Measurements from ENCODE around the gene S100A16.
"Not testable (repeated sequence)": the region's sequence is repeated elsewhere in the genome, so short reads cannot be mapped to it uniquely, and the experiment has no call there.

S100A16 gene

GRCh38 chr1:153614189-153614900 lies 1.4 kb upstream of the S100A16 start:
- FAIRE-seq = no peak

- no peak for FAIRE-seq
Observed at GRCh38 chr1:153613406-153613805, 469 bp upstream of the S100A16 start.

- no peak for FAIRE-seq
Observed at GRCh38 chr1:153612111-153612754, 704 bp downstream of the S100A16 start.

- no peak for FAIRE-seq
Observed at GRCh38 chr1:153611356-153611755, 1.6 kb downstream of the S100A16 start.

- no peak for FAIRE-seq
Observed at GRCh38 chr1:153610811-153611301, 2.1 kb downstream of the S100A16 start.

- no peak for FAIRE-seq
Observed at GRCh38 chr1:153610334-153610733, 2.6 kb downstream of the S100A16 start.

GRCh38 chr1:153609585-153609907 lies 3.4 kb downstream of the S100A16 start:
- FAIRE-seq = no peak

- FAIRE-seq = no peak
Observed at GRCh38 chr1:153608742-153609584, 4.0 kb downstream of the S100A16 start.

- no peak for FAIRE-seq
Observed at GRCh38 chr1:153608089-153608682, 4.8 kb downstream of the S100A16 start.

- no peak for FAIRE-seq
Observed at GRCh38 chr1:153607381-153607780, 5.6 kb downstream of the S100A16 start.

- FAIRE-seq = no peak
Observed at GRCh38 chr1:153606194-153606593, 6.7 kb downstream of the S100A16 start.

GRCh38 chr1:153602749-153603148 lies 10.2 kb downstream of the S100A16 start:
- no peak for FAIRE-seq

GRCh38 chr1:153599847-153600246 lies 13.1 kb downstream of the S100A16 start:
- no peak for FAIRE-seq

GRCh38 chr1:153598309-153599172 lies 14.4 kb downstream of the S100A16 start:
- no peak for FAIRE-seq

GRCh38 chr1:153597206-153597605 lies 15.7 kb downstream of the S100A16 start:
- FAIRE-seq = no peak

- no peak for FAIRE-seq
Observed at GRCh38 chr1:153592748-153593147, 20.2 kb downstream of the S100A16 start.

- no peak for FAIRE-seq
Observed at GRCh38 chr1:153588482-153588881, 24.5 kb downstream of the S100A16 start.

- not testable (repeated sequence) for FAIRE-seq
Observed at GRCh38 chr1:153588033-153588432, 24.9 kb downstream of the S100A16 start.

- no peak for FAIRE-seq
Observed at GRCh38 chr1:153587314-153587713, 25.6 kb downstream of the S100A16 start.

GRCh38 chr1:153586347-153586746 lies 26.6 kb downstream of the S100A16 start:
- no peak for FAIRE-seq

- no peak for FAIRE-seq
Observed at GRCh38 chr1:153585006-153585405, 27.9 kb downstream of the S100A16 start.

- no peak for FAIRE-seq
Observed at GRCh38 chr1:153583976-153584375, 29.0 kb downstream of the S100A16 start.

Data from colon (tissue), 2 donors.